Measurements from ENCODE around the gene CSNK2B. TPM values are rescaled to one million over a fixed set of nuclear protein-coding genes. Genes with fewer than 3 reads are reported as not detected.

Gene CSNK2B
- polyA plus RNA-seq, 1 donor (not counting 4 experiments of a cell fraction or from before 2014, with no cell fraction given) = 43.7 TPM

GRCh38 chr6:31689249-31690110 lies 23.6 kb downstream of the CSNK2B start:
- DNase-seq (ENCODE audit: low read depth, low spot score) = no peak
- Histone ChIP-seq H3K27ac (ENCODE audit: control insufficient read depth, insufficient read depth, low read length) (no peak overlapping the region), H3K4me3 (ENCODE audit: control insufficient read depth in 2 of 3, extremely low read depth in 1 of 3, insufficient read depth in 2 of 3, low read depth in 1 of 3, low read length in 3 of 3) (no peak overlapping the region), H3K9me3 (ENCODE audit: control insufficient read depth, low read depth, low read length) (no peaks in the 10 kb centered on the region), H3K27me3 (ENCODE audit: control insufficient read depth, extremely low read depth, insufficient read depth, low read length) (no peaks in the 10 kb centered on the region), H3K9me1 (ENCODE audit: control insufficient read depth, extremely low read depth, insufficient read depth, low read length) (no peaks in the 10 kb centered on the region), H2AFZ (ENCODE audit: control insufficient read depth, low read length) (no peak overlapping the region), H3K4me2 (ENCODE audit: control insufficient read depth, extremely low read depth, insufficient read depth, low read depth, low read length) (no peak overlapping the region), H3K36me3 (ENCODE audit: control insufficient read depth in 2 of 2, extremely low read depth in 1 of 2, insufficient read depth in 2 of 2, low read length in 2 of 2) (peaks cover 17 to 47% of the 10 kb centered on the region in 2 experiments), H4K20me1 (ENCODE audit: control insufficient read depth, extremely low read depth, insufficient read depth, low read length) (no peaks in the 10 kb centered on the region), H3K9ac (ENCODE audit: control insufficient read depth, extremely low read depth, insufficient read depth, low read length) (no peak overlapping the region), H3K79me2 (ENCODE audit: control insufficient read depth, insufficient read depth, low read length) (no peaks in the 10 kb centered on the region), H3K4me1 (ENCODE audit: control insufficient read depth, extremely low read depth, insufficient read depth, low read length) (no peaks in the 10 kb centered on the region)
- TF ChIP-seq CTCF (optimal IDR thresholded peaks at IDR 0.05 in 1 of 3, IDR thresholded peaks at IDR 0.05 in 1 of 3, conservative IDR thresholded peaks at IDR 0.05 in 1 of 3; ENCODE audit: extremely low read depth in 1 of 3, insufficient read depth in 2 of 3, low read length in 3 of 3) (peak in 2 of 3 experiments; percentile 48 to 71), EZH2 (IDR thresholded peaks at IDR 0.05; ENCODE audit: low read length) (no peak)
- no peak for FAIRE-seq
- dilution Hi-C loops (cut with MboI; ENCODE audit: extremely low pct_ligation_motif_present, low sequenced_read_pairs) = no loop called here

GRCh38 chr6:31690231-31691077 lies 24.6 kb downstream of the CSNK2B start:
- H3K36me3 ChIP-seq (ENCODE audit: control insufficient read depth in 2 of 2, extremely low read depth in 1 of 2, insufficient read depth in 2 of 2, low read length in 2 of 2) = peaks cover 22 to 46% of the 10 kb centered on the region in 2 experiments

More at GRCh38 chr6:31690231-31691077, 24.6 kb downstream of the CSNK2B start:
- dilution Hi-C loops (cut with MboI; ENCODE audit: extremely low pct_ligation_motif_present, low sequenced_read_pairs) = no loop called here
- no peak overlapping the region for H3K4me2 ChIP-seq (ENCODE audit: control insufficient read depth, extremely low read depth, insufficient read depth, low read depth, low read length)
- H3K9ac ChIP-seq (ENCODE audit: control insufficient read depth, extremely low read depth, insufficient read depth, low read length) = no peak overlapping the region
- no peak overlapping the region for H3K27ac ChIP-seq (ENCODE audit: control insufficient read depth, insufficient read depth, low read length)
- no peaks in the 10 kb centered on the region for H3K4me1 ChIP-seq (ENCODE audit: control insufficient read depth, extremely low read depth, insufficient read depth, low read length)
- no peaks in the 10 kb centered on the region for H3K79me2 ChIP-seq (ENCODE audit: control insufficient read depth, insufficient read depth, low read length)
- FAIRE-seq (no peak), DNase-seq (ENCODE audit: low read depth, low spot score) (no peak)
- no peaks in the 10 kb centered on the region for H3K9me3 ChIP-seq (ENCODE audit: control insufficient read depth, low read depth, low read length)
- H3K4me3 ChIP-seq (ENCODE audit: control insufficient read depth in 2 of 3, extremely low read depth in 1 of 3, insufficient read depth in 2 of 3, low read depth in 1 of 3, low read length in 3 of 3) = no peak overlapping the region
- TF ChIP-seq CTCF (optimal IDR thresholded peaks at IDR 0.05 in 1 of 3, IDR thresholded peaks at IDR 0.05 in 1 of 3, conservative IDR thresholded peaks at IDR 0.05 in 1 of 3; ENCODE audit: extremely low read depth in 1 of 3, insufficient read depth in 2 of 3, low read length in 3 of 3) (no peak), EZH2 (IDR thresholded peaks at IDR 0.05; ENCODE audit: low read length) (no peak)
- no peaks in the 10 kb centered on the region for H3K9me1 ChIP-seq (ENCODE audit: control insufficient read depth, extremely low read depth, insufficient read depth, low read length)
- no peak overlapping the region for H2AFZ ChIP-seq (ENCODE audit: control insufficient read depth, low read length)
- no peaks in the 10 kb centered on the region for H4K20me1 ChIP-seq (ENCODE audit: control insufficient read depth, extremely low read depth, insufficient read depth, low read length)
- no peaks in the 10 kb centered on the region for H3K27me3 ChIP-seq (ENCODE audit: control insufficient read depth, extremely low read depth, insufficient read depth, low read length)

Measured in keratinocyte (primary cell).